ENCODE data around the gene SPRR2E. TPM values are rescaled to one million over a fixed set of nuclear protein-coding genes. Genes with fewer than 3 reads are reported as not detected.

Gene SPRR2E
- total and polyA plus RNA-seq, 2 of the 8 experiments (the other 6 are each of a cell fraction or from before 2014, with no cell fraction given): not detected

- no peak overlapping the region for H3K4me2 ChIP-seq (ENCODE audit: insufficient read depth in 1 of 2, low read depth in 2 of 2, low read length in 2 of 2)
- TF ChIP-seq HDAC6 (IDR thresholded peaks at IDR 0.05; ENCODE audit: low read depth, low read length): no peak
- no peak for TF ChIP-seq TAF1 (IDR thresholded peaks at IDR 0.05; ENCODE audit: low read depth, low read length)
- TF ChIP-seq SUZ12 (IDR thresholded peaks at IDR 0.05; ENCODE audit: low read length): no peak
- TF ChIP-seq EZH2 (IDR thresholded peaks at IDR 0.05; ENCODE audit: low read depth, low read length, severe bottlenecking): no peak
- TF ChIP-seq EP300 (IDR thresholded peaks at IDR 0.05; ENCODE audit: borderline replicate concordance in 1 of 2, low read depth in 2 of 2, low read length in 2 of 2): no peak
- no peak for TF ChIP-seq BACH1 (IDR thresholded peaks at IDR 0.05; ENCODE audit: low read length)
- TF ChIP-seq HDAC2 (IDR thresholded peaks at IDR 0.05; ENCODE audit: borderline replicate concordance in 1 of 2, low read depth in 2 of 2, low read length in 2 of 2): no peak
- no peak for TF ChIP-seq BCL11A (IDR thresholded peaks at IDR 0.05; ENCODE audit: low read depth in 2 of 2, low read length in 2 of 2)
- TF ChIP-seq, protein P1, sequence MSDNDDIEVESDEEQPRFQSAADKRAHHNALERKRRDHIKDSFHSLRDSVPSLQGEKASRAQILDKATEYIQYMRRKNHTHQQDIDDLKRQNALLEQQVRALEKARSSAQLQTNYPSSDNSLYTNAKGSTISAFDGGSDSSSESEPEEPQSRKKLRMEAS (IDR thresholded peaks at IDR 0.05): no peak
- no peak for TF ChIP-seq POLR2A (IDR thresholded peaks at IDR 0.05; ENCODE audit: control extremely low read depth in 1 of 2, low read depth in 2 of 2, low read length in 2 of 2)
These were observed 33.0 kb upstream of the SPRR2E start for GRCh38 chr1:153127296-153127695.

More at GRCh38 chr1:153127296-153127695, 33.0 kb upstream of the SPRR2E start:
- Histone ChIP-seq H2BK5ac (ENCODE audit: low read depth, low read length) (no peak overlapping the region), H3K4me3 (ENCODE audit: extremely low read depth in 1 of 4, insufficient read depth in 2 of 4, low read depth in 3 of 4, low read length in 4 of 4) (no peak overlapping the region), H3K79me2 (ENCODE audit: control insufficient read depth in 1 of 2, insufficient read depth in 2 of 2, low read length in 2 of 2) (no peaks in the 10 kb centered on the region), H3K79me1 (ENCODE audit: low read depth, low read length) (no peaks in the 10 kb centered on the region), H3K9ac (replicated peaks in 1 of 4; ENCODE audit: extremely low read depth in 1 of 4, low read depth in 3 of 4, low read length in 3 of 4) (no peak overlapping the region), H4K8ac (ENCODE audit: extremely low read depth, insufficient read depth, low read length) (no peak overlapping the region), H2BK20ac (ENCODE audit: low read length) (0 out of 2 replicates have a peak overlapping the region, but pooled peaks have one; percentile 34), H3K23ac (ENCODE audit: insufficient read length) (no peak overlapping the region), H2BK120ac (replicated peaks; ENCODE audit: low read depth, low read length) (peak overlapping the region; percentile 69), H2AK5ac (ENCODE audit: low read depth, low read length) (no peak overlapping the region), H2BK15ac (ENCODE audit: low read length) (no peak overlapping the region), H3K36me3 (ENCODE audit: control insufficient read depth in 2 of 4, insufficient read depth in 4 of 4, low read length in 3 of 4) (no peaks in the 10 kb centered on the region; a peak in 2 of 8 replicates), H3K14ac (ENCODE audit: insufficient read length) (no peak overlapping the region), H3K4me1 (replicated peaks in 1 of 4; ENCODE audit: control insufficient read depth in 3 of 4, insufficient read depth in 4 of 4, low read length in 3 of 4) (peaks cover 0 to 5% (median 2%) of the 10 kb centered on the region in 4 experiments; a peak in 3 of 7 replicates), H4K20me1 (replicated peaks in 1 of 2; ENCODE audit: control insufficient read depth in 1 of 2, insufficient read depth in 2 of 2, low read length in 2 of 2) (no peaks in the 10 kb centered on the region), H2AFZ (ENCODE audit: low read length) (no peak overlapping the region), H4K91ac (replicated peaks; ENCODE audit: insufficient read length, low read length) (no peak overlapping the region), H2BK12ac (ENCODE audit: low read depth, low read length) (no peak overlapping the region), H3K23me2 (ENCODE audit: low read depth, low read length) (no peaks in the 10 kb centered on the region), H3K9me3 (ENCODE audit: insufficient read depth in 2 of 2, low read depth in 1 of 2, low read length in 1 of 2) (peaks cover 3 to 14% of the 10 kb centered on the region in 2 experiments; a peak in 3 of 4 replicates), H3K27me3 (replicated peaks in 1 of 4; ENCODE audit: control insufficient read depth in 3 of 4, extremely low read depth in 1 of 4, insufficient read depth in 3 of 4, low read length in 3 of 4) (no peaks in the 10 kb centered on the region), H3K56ac (replicated peaks; ENCODE audit: insufficient read length, low read depth, low read length) (no peak overlapping the region), H3K4ac (replicated peaks; ENCODE audit: insufficient read length, low read depth, low read length) (no peak overlapping the region), H4K5ac (ENCODE audit: insufficient read length, low read depth, low read length) (no peak overlapping the region), H3K18ac (ENCODE audit: extremely low read depth, low read length) (no peak overlapping the region), H3K27ac (ENCODE audit: low read depth, low read length) (no peak overlapping the region)
- FAIRE-seq (no peak), DNase-seq (ENCODE audit: low read depth in 1 of 2, low spot score in 2 of 2) (no peak)
- 89% methylated on average over 2 of the region's 2 CpGs; no CpG with 5 or more reads in 1 of the 2 experiments for WGBS, 2 experiments (ENCODE audit: extremely low coverage in 1 of 2, insufficient coverage in 1 of 2, insufficient read length in 1 of 2, insufficient replicate concordance in 2 of 2, low coverage in 1 of 2, low lambda C conversion rate in 2 of 2, missing lambda C conversion rate in 1 of 2)
- ChIA-PET POLR2A (ENCODE audit: partially characterized antibody) (no interaction called here), CTCF (ENCODE audit: partially characterized antibody) (no interaction called here)

Measured in H1 (cell line).